Parathyroid adenoma (tissue), 2 donors: ENCODE results near the gene NOL12.

Experiments
- H2AFZ ChIP-seq: fragments of 300-600 bp; sonication (generic); one replicate; pipeline ENCODE4 v1.7.0; 2017; ENCODE audit warnings: antibody characterized with exemption, mild to moderate bottlenecking
- H3K27ac ChIP-seq: fragments of 300-600 bp; sonication (generic); one replicate; pipeline ENCODE4 v1.7.0; 2017
- H3K27me3 ChIP-seq: fragments of 300-600 bp; sonication (generic); one replicate; pipeline ENCODE4 v1.7.0; 2017; ENCODE audit warnings: low read length; ENCODE audit not compliant: control insufficient read depth, insufficient read depth
- H3K36me3 ChIP-seq: fragments of 300-600 bp; sonication (generic); one replicate; pipeline ENCODE4 v1.7.0; 2017; ENCODE audit warnings: low read length; ENCODE audit not compliant: control insufficient read depth, insufficient read depth
- H3K4me1 ChIP-seq: fragments of 300-600 bp; sonication (generic); one replicate; pipeline ENCODE4 v1.7.0; 2017; ENCODE audit warnings: control low read depth
- H3K4me2 ChIP-seq: fragments of 300-600 bp; sonication (generic); one replicate; pipeline ENCODE4 v1.7.0; 2017; ENCODE audit warnings: low read length
- H3K4me3 ChIP-seq: fragments of 300-600 bp; sonication (generic); one replicate; pipeline ENCODE4 v1.7.0; 2017; ENCODE audit warnings: low read depth, low read length
- H3K79me2 ChIP-seq: fragments of 300-600 bp; sonication (generic); one replicate; pipeline ENCODE4 v1.7.0; 2017; ENCODE audit warnings: control low read depth
- H3K9ac ChIP-seq: fragments of 300-600 bp; sonication (generic); one replicate; pipeline ENCODE4 v1.7.0; 2017; ENCODE audit warnings: mild to moderate bottlenecking
- H3K9me3 ChIP-seq: fragments of 300-600 bp; sonication (generic); one replicate; pipeline ENCODE4 v1.7.0; 2017; ENCODE audit warnings: low read length; ENCODE audit not compliant: control insufficient read depth
- CTCF ChIP-seq: fragments of 300-600 bp; sonication (generic); IDR thresholded peaks from one replicate; pipeline ENCODE4 v1.7.0; 2017; ENCODE audit warnings: antibody characterized with exemption, mild to moderate bottlenecking
- donor health status: primary hyperparathyroidism.

Gene NOL12

GRCh38 chr22:37704645-37705044 is 18.5 kb downstream of the NOL12 start:
- Histone ChIP-seq H3K36me3 (no peaks in the 10 kb centered on the region), H3K9me3 (no peaks in the 10 kb centered on the region)
- no peak for TF ChIP-seq CTCF

GRCh38 chr22:37705205-37705604 is 19.1 kb downstream of the NOL12 start:
- Histone ChIP-seq H3K4me2 (no peak overlapping the region), H3K4me1 (no peaks in the 10 kb centered on the region), H3K27ac (no peak overlapping the region), H3K79me2 (no peaks in the 10 kb centered on the region), H3K4me3 (no peak overlapping the region), H3K9ac (no peak overlapping the region), H2AFZ (no peak overlapping the region), H3K9me3 (no peaks in the 10 kb centered on the region), H3K27me3 (no peaks in the 10 kb centered on the region), H3K36me3 (no peaks in the 10 kb centered on the region)
- no peak for TF ChIP-seq CTCF

More at GRCh38 chr22:37704645-37705044, 18.5 kb downstream of the NOL12 start:
- no peaks in the 10 kb centered on the region for H3K27me3 ChIP-seq
- H3K9ac ChIP-seq: no peak overlapping the region
- no peak overlapping the region for H3K4me3 ChIP-seq
- no peak overlapping the region for H2AFZ ChIP-seq
- H3K79me2 ChIP-seq: no peaks in the 10 kb centered on the region
- no peaks in the 10 kb centered on the region for H3K4me1 ChIP-seq
- H3K27ac ChIP-seq: no peak overlapping the region
- no peak overlapping the region for H3K4me2 ChIP-seq

- Histone ChIP-seq H3K9ac (no peak overlapping the region), H3K4me3 (no peak overlapping the region), H3K27ac (no peak overlapping the region), H3K27me3 (no peaks in the 10 kb centered on the region), H2AFZ (no peak overlapping the region), H3K9me3 (no peaks in the 10 kb centered on the region), H3K4me1 (no peaks in the 10 kb centered on the region), H3K36me3 (no peaks in the 10 kb centered on the region), H3K4me2 (no peak overlapping the region), H3K79me2 (no peaks in the 10 kb centered on the region)
- no peak for TF ChIP-seq CTCF
Measured at GRCh38 chr22:37708580-37709444, 22.7 kb downstream of the NOL12 start.

- H3K4me1 ChIP-seq: no peaks in the 10 kb centered on the region
- H3K9me3 ChIP-seq: no peaks in the 10 kb centered on the region
- no peak overlapping the region for H3K9ac ChIP-seq
- H3K4me2 ChIP-seq: no peak overlapping the region
- H2AFZ ChIP-seq: no peak overlapping the region
- H3K4me3 ChIP-seq: no peak overlapping the region
- no peaks in the 10 kb centered on the region for H3K36me3 ChIP-seq
- no peak overlapping the region for H3K27ac ChIP-seq
- no peak for TF ChIP-seq CTCF
- H3K27me3 ChIP-seq: no peaks in the 10 kb centered on the region
- no peaks in the 10 kb centered on the region for H3K79me2 ChIP-seq
Measured at GRCh38 chr22:37709445-37709765, 23.3 kb downstream of the NOL12 start.

GRCh38 chr22:37710675-37711074 is 24.5 kb downstream of the NOL12 start:
- no peak overlapping the region for H3K4me2 ChIP-seq
- H3K9ac ChIP-seq: no peak overlapping the region
- no peak overlapping the region for H3K27ac ChIP-seq
- TF ChIP-seq CTCF: no peak
- H3K4me3 ChIP-seq: no peak overlapping the region
- H3K9me3 ChIP-seq: no peaks in the 10 kb centered on the region
- H3K4me1 ChIP-seq: no peaks in the 10 kb centered on the region
- no peaks in the 10 kb centered on the region for H3K27me3 ChIP-seq
- no peak overlapping the region for H2AFZ ChIP-seq
- no peaks in the 10 kb centered on the region for H3K36me3 ChIP-seq
- no peaks in the 10 kb centered on the region for H3K79me2 ChIP-seq
